B cell (primary cell): Measurements from ENCODE around the gene DNAJC15.

Experiments
- EZH2 ChIP-seq: IDR thresholded peaks from 2 replicates; pipeline ENCODE4 v1.6.1; 2012; ENCODE audit warnings: borderline replicate concordance, low read depth, mild to moderate bottlenecking, moderate library complexity, low read length; ENCODE audit not compliant: insufficient read depth, poor library complexity, severe bottlenecking
- TF ChIP-seq, protein P1 (sequence below): fragments of 200-600 bp; IDR thresholded peaks from one replicate; pipeline ENCODE4 v1.8.0; 2022; ENCODE audit warnings: antibody characterized with exemption, mild to moderate bottlenecking

DNA sequence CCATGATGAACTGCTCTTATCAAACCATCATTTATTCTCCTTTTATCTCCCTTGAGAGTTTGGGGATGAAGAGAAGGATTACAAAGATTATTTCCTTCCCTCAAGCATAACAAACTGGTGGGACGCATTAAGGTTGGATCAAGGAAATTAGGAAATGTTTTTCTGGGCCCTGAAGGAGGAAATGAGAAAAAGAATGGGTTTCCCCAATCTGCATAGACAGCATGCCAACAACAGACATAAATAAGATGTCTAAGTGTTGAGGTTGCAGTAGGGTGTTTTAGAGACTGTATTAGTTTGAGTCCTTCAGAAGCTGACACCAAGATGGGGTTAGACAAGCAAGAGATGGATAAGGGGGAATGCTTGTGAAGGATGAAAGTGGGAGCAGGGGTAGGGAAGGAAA lies 38.7 kb upstream of the DNAJC15 start:
- TF ChIP-seq, protein P1, sequence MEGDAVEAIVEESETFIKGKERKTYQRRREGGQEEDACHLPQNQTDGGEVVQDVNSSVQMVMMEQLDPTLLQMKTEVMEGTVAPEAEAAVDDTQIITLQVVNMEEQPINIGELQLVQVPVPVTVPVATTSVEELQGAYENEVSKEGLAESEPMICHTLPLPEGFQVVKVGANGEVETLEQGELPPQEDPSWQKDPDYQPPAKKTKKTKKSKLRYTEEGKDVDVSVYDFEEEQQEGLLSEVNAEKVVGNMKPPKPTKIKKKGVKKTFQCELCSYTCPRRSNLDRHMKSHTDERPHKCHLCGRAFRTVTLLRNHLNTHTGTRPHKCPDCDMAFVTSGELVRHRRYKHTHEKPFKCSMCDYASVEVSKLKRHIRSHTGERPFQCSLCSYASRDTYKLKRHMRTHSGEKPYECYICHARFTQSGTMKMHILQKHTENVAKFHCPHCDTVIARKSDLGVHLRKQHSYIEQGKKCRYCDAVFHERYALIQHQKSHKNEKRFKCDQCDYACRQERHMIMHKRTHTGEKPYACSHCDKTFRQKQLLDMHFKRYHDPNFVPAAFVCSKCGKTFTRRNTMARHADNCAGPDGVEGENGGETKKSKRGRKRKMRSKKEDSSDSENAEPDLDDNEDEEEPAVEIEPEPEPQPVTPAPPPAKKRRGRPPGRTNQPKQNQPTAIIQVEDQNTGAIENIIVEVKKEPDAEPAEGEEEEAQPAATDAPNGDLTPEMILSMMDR: no peak
- no peak for TF ChIP-seq EZH2
